ENCODE data around the gene PRRT3.
A peak's percentile ranks its signal among the peaks of the same experiment; 100 is the strongest.

The PRRT3 gene

DNA sequence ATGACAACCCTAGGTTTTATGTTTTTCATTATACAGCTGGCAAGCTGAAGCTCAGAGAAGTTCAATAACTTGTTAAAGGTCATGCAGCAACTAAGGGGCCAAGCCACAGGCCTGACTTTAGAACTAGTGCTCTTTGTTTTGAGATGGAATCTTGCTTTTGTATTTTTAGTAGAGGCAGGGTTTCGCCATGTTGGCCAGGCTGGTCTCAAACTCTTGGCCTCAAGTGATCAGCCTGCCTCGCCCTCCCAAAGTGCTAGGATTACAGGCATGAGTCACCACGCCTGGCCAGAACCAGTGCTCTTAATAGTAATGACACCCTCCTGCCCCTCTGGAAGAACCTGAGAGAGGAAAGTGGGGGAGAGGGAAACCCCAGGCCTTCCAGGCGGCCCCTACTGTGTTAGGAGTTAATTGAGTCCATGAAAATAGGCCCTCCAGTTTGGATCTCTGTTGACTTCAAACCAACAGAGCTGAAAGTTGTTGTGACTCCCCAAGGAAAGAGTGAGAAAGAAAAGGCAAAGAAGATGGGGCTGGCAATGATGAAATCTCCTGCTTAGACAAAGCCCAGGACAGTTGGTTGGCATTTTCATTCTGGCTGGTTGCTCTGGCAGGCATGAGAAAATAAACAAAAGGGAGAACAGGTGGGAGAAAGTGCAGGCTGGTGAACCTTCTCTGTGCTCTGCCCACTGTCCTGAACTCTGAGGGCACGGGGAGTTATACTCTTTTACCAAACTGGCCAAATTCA, 3.6 kb upstream of the PRRT3 start:
- Histone ChIP-seq H3K36me3 (ENCODE audit: insufficient read depth, low read length) (no peaks in the 10 kb centered on the region), H3K4me1 (ENCODE audit: insufficient read depth, low read length) (peaks cover 19% of the 10 kb centered on the region), H3K9ac (ENCODE audit: low read depth, low read length) (no peak overlapping the region), H3K9me3 (ENCODE audit: control insufficient read depth, insufficient read depth, low read length) (no peaks in the 10 kb centered on the region)

DNA sequence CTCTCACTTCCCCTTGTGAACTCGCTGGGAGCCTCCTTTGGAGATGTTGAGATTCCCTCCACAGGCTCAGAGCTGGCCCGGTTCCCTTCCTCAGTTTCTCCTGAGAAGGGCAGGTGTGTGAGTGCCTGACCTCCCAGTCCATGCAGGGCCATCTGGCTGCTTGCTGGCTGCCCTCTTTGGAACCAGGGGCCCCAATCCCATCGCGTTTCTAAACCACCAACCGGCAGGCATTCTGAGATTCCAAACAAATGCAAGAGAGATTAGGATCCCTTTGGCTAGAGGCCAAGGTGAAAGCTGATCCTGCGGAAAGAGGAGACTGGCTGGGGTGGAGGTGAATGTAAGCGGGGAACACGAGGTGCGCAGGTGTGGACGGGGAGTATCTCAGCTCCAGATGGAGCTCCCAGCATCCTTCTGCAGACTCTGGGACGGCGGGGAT, 2.9 kb upstream of the PRRT3 start:
- Histone ChIP-seq H3K9me3 (ENCODE audit: control insufficient read depth, insufficient read depth, low read length) (no peaks in the 10 kb centered on the region), H3K36me3 (ENCODE audit: insufficient read depth, low read length) (no peaks in the 10 kb centered on the region), H3K4me1 (ENCODE audit: insufficient read depth, low read length) (peaks cover 19% of the 10 kb centered on the region), H3K9ac (ENCODE audit: low read depth, low read length) (no peak overlapping the region)

DNA sequence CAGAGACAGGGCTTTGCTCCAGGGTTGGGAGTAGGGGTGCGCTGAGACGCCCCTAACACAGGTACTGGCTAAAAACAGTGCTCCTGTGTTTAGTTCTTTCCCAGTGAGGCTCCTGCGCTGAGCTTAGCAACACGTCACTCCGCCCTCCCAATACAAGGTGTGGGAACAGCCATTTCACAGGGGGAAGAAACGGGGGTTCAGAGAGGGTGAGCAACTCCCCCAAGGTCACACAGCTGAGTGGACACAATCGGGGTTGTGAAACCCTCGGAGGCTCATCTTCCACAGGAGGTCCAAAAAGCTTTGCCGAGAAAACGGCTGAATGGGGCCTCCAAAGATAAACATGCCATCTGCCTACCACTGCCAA, 628 bp downstream of the PRRT3 start:
- H3K4me1 ChIP-seq (ENCODE audit: insufficient read depth, low read length): peaks cover 19% of the 10 kb centered on the region
- H3K36me3 ChIP-seq (ENCODE audit: insufficient read depth, low read length): no peaks in the 10 kb centered on the region
- H3K9me3 ChIP-seq (ENCODE audit: control insufficient read depth, insufficient read depth, low read length): no peaks in the 10 kb centered on the region
- H3K9ac ChIP-seq (ENCODE audit: low read depth, low read length): peak overlapping the region; percentile 58; the same call in 1 of the 2 replicates

DNA sequence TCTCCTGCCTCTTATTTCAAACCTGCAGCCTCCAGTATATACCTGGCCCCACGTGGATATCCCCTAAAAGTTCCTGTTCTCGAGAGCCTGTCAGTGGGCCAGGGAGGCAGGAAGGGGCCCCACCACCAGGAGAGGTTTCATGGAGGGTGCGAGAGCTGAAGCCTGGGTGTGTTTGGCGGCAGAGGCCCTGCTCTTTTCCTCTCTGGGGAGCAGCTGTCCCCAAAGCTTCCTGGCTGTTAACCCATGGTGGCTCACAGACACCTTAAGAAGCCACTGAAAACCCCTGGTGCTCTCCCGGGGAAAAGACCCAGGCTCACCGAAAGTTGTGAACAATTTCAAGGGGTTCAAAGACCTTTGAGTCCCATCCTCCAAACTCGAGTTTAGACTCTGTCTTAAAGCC, 1.1 kb downstream of the PRRT3 start:
- Histone ChIP-seq H3K36me3 (ENCODE audit: insufficient read depth, low read length) (no peaks in the 10 kb centered on the region), H3K9ac (ENCODE audit: low read depth, low read length) (0 out of 2 replicates have a peak overlapping the region, but pooled peaks have one; percentile 58), H3K9me3 (ENCODE audit: control insufficient read depth, insufficient read depth, low read length) (no peaks in the 10 kb centered on the region), H3K4me1 (ENCODE audit: insufficient read depth, low read length) (peaks cover 17% of the 10 kb centered on the region)

DNA sequence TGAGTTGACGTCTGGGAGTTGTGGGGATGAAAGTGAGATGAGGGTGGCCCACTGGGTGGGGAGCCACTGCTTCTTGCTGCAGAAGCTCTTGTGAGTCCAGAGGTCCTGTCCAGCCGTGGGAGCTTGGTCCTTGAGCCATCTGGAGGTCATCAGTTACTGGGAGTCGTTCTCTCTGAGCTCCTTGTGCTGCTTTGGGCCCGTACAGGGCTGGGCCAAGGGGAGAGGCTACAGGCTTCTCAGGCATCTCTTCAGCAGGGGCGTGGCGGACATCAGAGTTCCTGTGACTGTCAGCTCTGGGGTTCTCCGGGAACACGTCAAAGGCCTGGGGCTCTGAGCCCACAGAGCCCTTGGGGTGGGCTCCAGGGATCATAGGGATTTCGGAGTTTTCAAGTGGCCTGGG, 2.6 kb downstream of the PRRT3 start:
- no peaks in the 10 kb centered on the region for H3K9me3 ChIP-seq (ENCODE audit: control insufficient read depth, insufficient read depth, low read length)
- no peaks in the 10 kb centered on the region for H3K36me3 ChIP-seq (ENCODE audit: insufficient read depth, low read length)
- H3K4me1 ChIP-seq (ENCODE audit: insufficient read depth, low read length): peaks cover 5% of the 10 kb centered on the region
- no peak overlapping the region for H3K9ac ChIP-seq (ENCODE audit: low read depth, low read length)

DNA sequence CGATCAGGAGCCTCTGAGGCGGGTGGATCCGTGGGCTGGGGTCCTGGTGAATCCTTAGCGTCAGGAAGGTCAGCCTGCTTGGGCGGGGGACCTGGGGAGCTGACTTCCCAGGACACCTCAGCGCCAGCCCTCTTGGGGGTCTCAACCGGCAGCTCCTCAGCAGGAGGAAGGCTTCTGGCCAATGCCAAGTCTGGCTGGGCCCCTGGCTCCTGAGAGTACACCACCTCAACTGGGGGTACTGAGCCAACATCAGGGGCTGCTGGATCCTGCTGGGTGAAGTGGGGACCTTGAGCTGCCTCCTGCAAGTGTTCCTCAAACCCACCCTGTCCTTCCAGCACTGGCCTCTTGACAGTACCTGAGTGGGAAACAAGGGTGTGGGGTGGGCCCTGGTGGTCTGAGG, 3.1 kb downstream of the PRRT3 start:
- Histone ChIP-seq H3K9ac (ENCODE audit: low read depth, low read length) (no peak overlapping the region), H3K4me1 (ENCODE audit: insufficient read depth, low read length) (0 out of 2 replicates have a peak, but pooled peaks cover under 1% of the 10 kb centered on the region), H3K9me3 (ENCODE audit: control insufficient read depth, insufficient read depth, low read length) (no peaks in the 10 kb centered on the region), H3K36me3 (ENCODE audit: insufficient read depth, low read length) (no peaks in the 10 kb centered on the region)

DNA sequence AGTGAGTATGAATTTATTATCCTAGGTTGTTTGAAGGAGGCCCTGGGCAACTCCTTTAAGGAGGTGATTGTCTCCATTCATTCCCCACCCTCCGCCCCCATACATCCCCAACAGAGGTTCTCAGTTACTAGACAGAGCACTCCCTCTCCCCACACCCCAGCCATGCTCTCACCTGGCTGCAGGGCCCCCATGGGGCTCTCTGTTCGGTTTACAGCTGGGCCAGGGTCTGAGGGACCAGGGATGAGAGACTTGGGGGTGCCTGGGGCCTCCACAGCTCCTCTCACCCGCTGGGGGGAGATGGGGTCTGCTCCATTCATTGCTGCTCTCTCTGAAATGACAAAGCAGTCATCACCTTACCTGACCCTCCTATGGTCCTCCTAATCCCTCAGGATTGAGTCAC, 3.6 kb downstream of the PRRT3 start:
- H3K36me3 ChIP-seq (ENCODE audit: insufficient read depth, low read length): no peaks in the 10 kb centered on the region
- no peaks in the 10 kb centered on the region for H3K9me3 ChIP-seq (ENCODE audit: control insufficient read depth, insufficient read depth, low read length)
- H3K4me1 ChIP-seq (ENCODE audit: insufficient read depth, low read length): no peaks in the 10 kb centered on the region
- no peak overlapping the region for H3K9ac ChIP-seq (ENCODE audit: low read depth, low read length)

DNA sequence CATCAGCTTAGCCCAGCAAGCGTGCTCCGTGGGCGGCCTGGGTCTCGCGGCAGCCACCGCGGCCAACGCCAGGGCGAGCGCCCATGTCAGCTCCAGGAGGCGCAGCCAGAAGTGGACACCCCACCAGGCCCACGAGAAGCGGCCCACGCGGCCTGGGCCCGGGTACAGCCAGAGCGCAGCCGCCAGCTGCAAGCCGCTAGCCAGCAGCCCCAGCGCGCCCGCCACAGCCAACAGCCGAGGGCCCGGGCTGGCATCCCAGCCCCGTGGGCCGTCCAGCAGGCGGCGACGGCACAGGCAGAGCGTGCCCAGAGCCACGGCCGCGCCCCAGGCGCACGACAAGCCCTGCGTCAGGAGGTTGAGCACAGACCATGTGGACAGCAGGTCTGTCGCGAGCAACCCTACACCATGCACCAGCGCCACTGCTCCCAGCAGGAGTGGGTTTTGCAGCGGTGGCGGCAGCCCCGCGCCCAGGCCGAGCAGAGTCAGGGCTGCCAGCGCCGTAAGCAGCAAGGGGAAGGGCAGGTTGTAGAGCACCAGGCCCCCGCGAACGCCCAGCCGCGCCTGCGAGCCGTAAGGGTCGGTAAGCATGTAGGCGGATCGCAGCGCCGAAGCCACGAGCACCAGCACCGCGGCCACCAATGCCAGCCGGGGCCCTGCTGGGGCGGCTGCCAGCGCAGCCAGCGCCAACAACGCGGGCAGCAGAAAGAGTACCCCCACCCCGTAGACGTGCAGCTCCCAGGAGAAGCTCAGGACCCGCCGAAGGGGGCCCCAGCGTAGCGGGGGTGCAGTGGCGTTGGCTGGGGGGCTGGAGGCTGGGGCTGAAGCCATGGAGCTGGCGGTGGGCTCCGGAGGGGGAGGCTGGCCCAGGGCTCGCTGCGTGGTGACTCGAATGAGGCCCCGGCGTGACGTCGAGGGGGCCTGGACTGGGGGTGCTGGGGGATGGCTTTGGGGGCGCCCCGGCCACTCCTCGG, 4.9 kb downstream of the PRRT3 start:
- no peaks in the 10 kb centered on the region for H3K4me1 ChIP-seq (ENCODE audit: insufficient read depth, low read length)
- peak overlapping the region; percentile 81 for H3K9ac ChIP-seq (ENCODE audit: low read depth, low read length)
- no peaks in the 10 kb centered on the region for H3K9me3 ChIP-seq (ENCODE audit: control insufficient read depth, insufficient read depth, low read length)
- no peaks in the 10 kb centered on the region for H3K36me3 ChIP-seq (ENCODE audit: insufficient read depth, low read length)

DNA sequence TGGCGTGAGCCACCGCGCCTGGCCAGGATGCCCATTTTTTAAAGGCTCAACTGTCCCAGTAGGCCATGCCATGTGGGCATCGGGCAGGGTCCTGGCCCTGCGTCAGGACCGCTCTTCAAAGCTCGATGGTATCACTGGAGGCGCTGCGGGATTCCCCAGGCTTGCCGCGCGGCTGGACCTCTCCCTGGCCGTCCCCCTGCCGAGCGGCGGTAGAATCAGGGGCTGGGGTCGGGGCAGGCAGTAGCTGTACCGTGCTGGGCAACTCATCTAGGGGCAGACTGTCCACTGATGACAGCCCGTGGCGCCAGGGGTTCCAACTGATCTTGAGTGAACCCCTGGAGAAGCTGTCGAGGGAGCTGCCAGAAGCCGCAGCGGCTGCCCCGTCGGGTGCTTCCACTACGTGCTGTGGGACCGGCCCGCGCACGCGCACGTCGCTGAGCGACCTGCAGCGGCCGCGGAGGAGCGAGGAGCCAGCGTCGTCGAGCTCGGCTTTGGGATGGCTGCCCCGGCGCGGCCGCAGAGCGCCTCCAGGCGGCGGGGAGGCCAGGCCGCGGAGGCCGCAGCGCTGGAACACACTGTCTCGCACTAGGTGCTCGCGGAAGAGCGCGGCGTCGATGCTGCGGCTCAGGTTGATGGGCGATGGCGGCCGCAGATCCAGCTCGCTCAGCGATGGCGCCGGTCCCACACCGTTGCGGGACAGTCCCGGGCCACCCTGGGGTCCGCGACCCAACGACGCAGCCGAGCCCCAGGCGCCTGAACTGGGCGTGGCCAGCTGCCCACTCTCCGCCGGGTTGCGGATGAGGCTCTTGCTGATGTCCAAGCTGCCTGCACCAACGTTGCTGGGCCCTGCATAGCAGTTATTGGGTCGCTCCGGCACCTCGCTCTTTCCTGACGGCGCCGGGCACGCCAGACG, 5.8 kb downstream of the PRRT3 start:
- Histone ChIP-seq H3K4me1 (ENCODE audit: insufficient read depth, low read length) (no peaks in the 10 kb centered on the region), H3K9ac (ENCODE audit: low read depth, low read length) (peak overlapping the region; percentile 81), H3K36me3 (ENCODE audit: insufficient read depth, low read length) (no peaks in the 10 kb centered on the region), H3K9me3 (ENCODE audit: control insufficient read depth, insufficient read depth, low read length) (no peaks in the 10 kb centered on the region)

DNA sequence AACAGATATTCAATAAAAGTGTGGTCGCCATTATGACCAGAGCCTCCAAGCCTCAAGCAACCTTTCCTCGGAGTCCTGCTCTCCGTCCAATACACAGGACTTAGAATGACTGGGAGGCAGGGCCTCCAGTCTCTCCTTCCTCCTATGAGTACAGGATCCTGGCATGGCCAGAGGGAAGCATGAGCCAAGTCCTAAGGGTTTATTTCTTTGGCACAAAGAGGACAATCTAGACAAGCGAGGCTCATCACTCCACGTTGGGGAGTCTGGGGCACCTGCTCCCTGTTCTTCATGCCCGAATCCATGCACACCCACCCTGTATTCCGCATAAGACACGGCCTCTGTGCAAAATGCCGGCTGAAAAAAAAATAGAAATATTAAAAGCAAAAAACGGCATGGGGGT, 6.8 kb downstream of the PRRT3 start:
- no peak overlapping the region for H3K9ac ChIP-seq (ENCODE audit: low read depth, low read length)
- H3K36me3 ChIP-seq (ENCODE audit: insufficient read depth, low read length): no peaks in the 10 kb centered on the region
- H3K4me1 ChIP-seq (ENCODE audit: insufficient read depth, low read length): no peaks in the 10 kb centered on the region
- no peaks in the 10 kb centered on the region for H3K9me3 ChIP-seq (ENCODE audit: control insufficient read depth, insufficient read depth, low read length)

DNA sequence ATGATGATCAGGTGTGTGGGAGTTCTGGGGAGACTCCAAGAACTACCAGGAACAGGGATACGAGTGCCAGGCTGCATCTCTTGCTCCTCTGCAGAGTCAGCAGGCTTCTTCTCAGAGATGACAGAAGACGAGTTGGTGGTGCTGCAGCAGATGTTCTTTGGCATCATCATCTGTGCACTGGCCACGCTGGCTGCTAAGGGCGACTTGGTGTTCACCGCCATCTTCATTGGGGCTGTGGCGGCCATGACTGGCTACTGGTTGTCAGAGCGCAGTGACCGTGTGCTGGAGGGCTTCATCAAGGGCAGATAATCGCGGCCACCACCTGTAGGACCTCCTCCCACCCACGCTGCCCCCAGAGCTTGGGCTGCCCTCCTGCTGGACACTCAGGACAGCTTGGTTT, 7.9 kb downstream of the PRRT3 start:
- no peaks in the 10 kb centered on the region for H3K36me3 ChIP-seq (ENCODE audit: insufficient read depth, low read length)

DNA sequence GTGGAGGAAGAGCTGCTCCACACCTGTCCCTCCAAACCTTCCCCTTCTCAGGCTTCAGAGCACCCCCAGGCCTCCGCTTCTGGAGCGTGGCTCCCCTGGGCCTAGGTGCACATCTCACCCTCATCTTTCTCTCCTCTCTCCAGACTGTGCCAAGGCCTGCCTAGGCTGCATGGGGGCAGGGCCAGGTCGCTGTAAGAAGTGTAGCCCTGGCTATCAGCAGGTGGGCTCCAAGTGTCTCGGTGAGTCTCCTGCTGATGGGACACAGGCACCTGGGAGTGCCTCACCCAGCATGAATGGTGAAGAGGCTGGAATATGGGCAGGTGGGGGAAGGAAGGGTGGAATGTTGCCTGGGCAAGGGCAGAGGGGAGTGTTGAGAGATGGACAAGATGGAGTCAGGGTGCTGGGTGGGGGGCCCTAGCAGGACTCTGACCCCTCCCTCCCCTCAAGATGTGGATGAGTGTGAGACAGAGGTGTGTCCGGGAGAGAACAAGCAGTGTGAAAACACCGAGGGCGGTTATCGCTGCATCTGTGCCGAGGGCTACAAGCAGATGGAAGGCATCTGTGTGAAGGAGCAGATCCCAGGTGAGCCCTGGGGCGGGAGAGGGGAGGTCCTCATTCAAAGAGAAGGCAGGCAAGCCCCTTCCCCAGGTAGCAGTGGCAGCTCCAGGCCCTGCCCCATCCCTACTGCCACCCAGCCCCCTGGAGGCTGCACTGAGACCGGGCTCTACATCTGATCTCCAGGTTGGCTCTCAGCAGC, 9.1 kb downstream of the PRRT3 start:
- no peaks in the 10 kb centered on the region for H3K4me1 ChIP-seq (ENCODE audit: insufficient read depth, low read length)
- no peak overlapping the region for H3K9ac ChIP-seq (ENCODE audit: low read depth, low read length)
- H3K36me3 ChIP-seq (ENCODE audit: insufficient read depth, low read length): no peaks in the 10 kb centered on the region
- no peaks in the 10 kb centered on the region for H3K9me3 ChIP-seq (ENCODE audit: control insufficient read depth, insufficient read depth, low read length)

More for the DNA sequence above, 7.9 kb downstream of the PRRT3 start:
- Histone ChIP-seq H3K9ac (ENCODE audit: low read depth, low read length) (no peak overlapping the region), H3K4me1 (ENCODE audit: insufficient read depth, low read length) (no peaks in the 10 kb centered on the region), H3K9me3 (ENCODE audit: control insufficient read depth, insufficient read depth, low read length) (no peaks in the 10 kb centered on the region)

DNA sequence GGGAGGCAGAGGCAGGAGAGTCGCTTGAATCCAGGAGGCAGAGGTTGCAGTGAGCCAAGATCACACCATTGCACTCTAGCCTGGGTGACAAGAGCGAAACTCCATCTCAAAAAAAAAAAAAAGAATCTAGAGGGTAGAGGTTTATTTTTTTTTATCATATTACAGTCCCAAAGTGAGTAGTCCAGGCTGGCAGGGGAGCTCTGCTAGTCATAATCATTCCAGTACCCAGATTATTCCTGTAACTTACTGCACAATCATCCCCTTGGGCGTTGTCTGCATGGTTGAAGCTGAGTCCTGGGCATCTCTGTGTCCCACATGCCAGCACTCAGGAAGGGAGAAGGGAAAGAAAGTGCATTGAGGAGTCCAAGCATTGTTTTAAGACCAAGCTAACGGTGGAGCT, 10.0 kb downstream of the PRRT3 start:
- Histone ChIP-seq H3K9ac (ENCODE audit: low read depth, low read length) (no peak overlapping the region), H3K9me3 (ENCODE audit: control insufficient read depth, insufficient read depth, low read length) (no peaks in the 10 kb centered on the region), H3K4me1 (ENCODE audit: insufficient read depth, low read length) (no peaks in the 10 kb centered on the region), H3K36me3 (ENCODE audit: insufficient read depth, low read length) (no peaks in the 10 kb centered on the region)
